Astrocyte (in vitro differentiated cells and primary cell): ENCODE measurements around the gene CHKA. TPM values are rescaled to one million over a fixed set of nuclear protein-coding genes. Genes with fewer than 3 reads are reported as not detected.

Experiments
- DNase-seq: peaks from one replicate; pipeline ENCODE4 v3.0.0-alpha.2; 2010; ENCODE audit warnings: low read depth
- FAIRE-seq: peaks from 2 replicates; lab custom pipeline; 2011; peaks lifted over from hg19 to GRCh38; lab: Jason Lieb, UNC
- H2AFZ ChIP-seq: 2 replicates; pipeline ENCODE4 v1.6.0; 2012; ENCODE audit warnings: low read depth, low read length, inconsistent platforms
- H3K27ac ChIP-seq: 2 replicates; pipeline ENCODE4 v1.5.1; 2011; ENCODE audit warnings: low read depth, low read length, inconsistent platforms
- H3K27me3 ChIP-seq: 2 replicates; pipeline ENCODE4 v1.6.0; 2011; ENCODE audit warnings: low read length, inconsistent platforms; ENCODE audit not compliant: insufficient read depth
- H3K36me3 ChIP-seq: 2 replicates; pipeline ENCODE4 v1.5.1; 2011; ENCODE audit warnings: low read length, inconsistent platforms; ENCODE audit not compliant: insufficient read depth
- H3K4me1 ChIP-seq: 2 replicates; pipeline ENCODE4 v1.5.1; 2011; ENCODE audit warnings: low read length, inconsistent platforms; ENCODE audit not compliant: insufficient read depth
- H3K4me2 ChIP-seq: 2 replicates; pipeline ENCODE4 v1.6.0; 2012; ENCODE audit warnings: low read length, inconsistent platforms
- H3K4me3 ChIP-seq: 2 replicates; pipeline ENCODE4 v1.5.1; 2011; ENCODE audit warnings: low read depth, mild to moderate bottlenecking, low read length, inconsistent platforms; ENCODE audit not compliant: insufficient read depth
- H3K79me2 ChIP-seq: 2 replicates; pipeline ENCODE4 v1.6.0; 2012; ENCODE audit warnings: mild to moderate bottlenecking, low read length, inconsistent platforms; ENCODE audit not compliant: insufficient read depth
- H3K9ac ChIP-seq: 2 replicates; pipeline ENCODE4 v1.6.0; 2012; ENCODE audit warnings: mild to moderate bottlenecking, low read length, inconsistent platforms
- H3K9me3 ChIP-seq: 2 replicates; pipeline ENCODE4 v1.5.1; 2012; ENCODE audit warnings: low read depth, mild to moderate bottlenecking, low read length, inconsistent platforms; ENCODE audit not compliant: insufficient read depth
- H4K20me1 ChIP-seq: 2 replicates; pipeline ENCODE4 v1.6.0; 2012; ENCODE audit warnings: low read length, inconsistent platforms; ENCODE audit not compliant: insufficient read depth
- H3K27ac Mint-ChIP-seq: one replicate; pipeline ENCODE4 v1.8.0; 2021; ENCODE audit warnings: mild to moderate bottlenecking, mixed read lengths; ENCODE audit not compliant: unreplicated experiment
- H3K27me3 Mint-ChIP-seq: one replicate; pipeline ENCODE4 v1.8.0; 2021; ENCODE audit warnings: low read depth, mixed read lengths; ENCODE audit not compliant: unreplicated experiment
- H3K36me3 Mint-ChIP-seq: one replicate; pipeline ENCODE4 v1.8.0; 2021; ENCODE audit warnings: low read depth, mixed read lengths; ENCODE audit not compliant: unreplicated experiment
- H3K4me1 Mint-ChIP-seq: one replicate; pipeline ENCODE4 v1.8.0; 2021; ENCODE audit warnings: low read depth, mixed read lengths; ENCODE audit not compliant: unreplicated experiment
- H3K4me3 Mint-ChIP-seq: one replicate; pipeline ENCODE4 v1.8.0; 2021; ENCODE audit warnings: mild to moderate bottlenecking, moderate library complexity, mixed read lengths; ENCODE audit not compliant: unreplicated experiment
- H3K9me3 Mint-ChIP-seq: one replicate; pipeline ENCODE4 v1.8.0; 2021; ENCODE audit warnings: mild to moderate bottlenecking, mixed read lengths; ENCODE audit not compliant: unreplicated experiment
- CTCF ChIP-seq: IDR thresholded peaks from 2 replicates; pipeline ENCODE4 v1.5.1; 2011; ENCODE audit warnings: low read depth, mild to moderate bottlenecking, inconsistent platforms, low read length, moderate library complexity; ENCODE audit not compliant: insufficient read depth
- EZH2 ChIP-seq: IDR thresholded peaks from 2 replicates; pipeline ENCODE4 v1.6.1; 2012; ENCODE audit warnings: mild to moderate bottlenecking, low read length, inconsistent platforms; ENCODE audit not compliant: insufficient read depth
- total RNA-seq: library from RNA; stranded (reverse); gene quantifications from 2 replicates; pipeline ENCODE4 v1.2.1, GENCODE V29; 2021

CHKA gene
- total RNA-seq, 1 donor from 2014 or later = 37.7 TPM

- FAIRE-seq = no peak
- TF ChIP-seq EZH2 (no peak), CTCF (no peak)
- peaks cover 6% of the 10 kb centered on the region for H3K4me1 ChIP-seq
- no peak overlapping the region for H3K4me2 ChIP-seq
- no peak overlapping the region for H2AFZ ChIP-seq
- Mint-ChIP-seq H3K4me1 (no peaks in the 10 kb centered on the region), H3K27ac (no peak overlapping the region), H3K27me3 (peaks cover 3% of the 10 kb centered on the region), H3K4me3 (no peak overlapping the region), H3K36me3 (no peaks in the 10 kb centered on the region), H3K9me3 (no peaks in the 10 kb centered on the region)
- no peak overlapping the region for H3K4me3 ChIP-seq
- no peak overlapping the region for H3K27ac ChIP-seq
- no peak for DNase-seq
- H3K9ac ChIP-seq = no peak overlapping the region
- H4K20me1 ChIP-seq = no peaks in the 10 kb centered on the region
- no peaks in the 10 kb centered on the region for H3K36me3 ChIP-seq
- no peaks in the 10 kb centered on the region for H3K27me3 ChIP-seq
- H3K9me3 ChIP-seq = no peaks in the 10 kb centered on the region
- no peaks in the 10 kb centered on the region for H3K79me2 ChIP-seq
Observed at GRCh38 chr11:68142441-68143309, 21.5 kb upstream of the CHKA start.

- Histone ChIP-seq H3K79me2 (no peaks in the 10 kb centered on the region), H3K4me3 (no peak overlapping the region), H3K4me2 (no peak overlapping the region), H3K27me3 (no peaks in the 10 kb centered on the region), H3K9ac (no peak overlapping the region), H3K36me3 (no peaks in the 10 kb centered on the region), H3K4me1 (peaks cover 4% of the 10 kb centered on the region), H4K20me1 (no peaks in the 10 kb centered on the region), H3K27ac (no peak overlapping the region), H3K9me3 (no peaks in the 10 kb centered on the region), H2AFZ (no peak overlapping the region)
- Mint-ChIP-seq H3K4me3 (no peak overlapping the region), H3K27me3 (peaks cover 3% of the 10 kb centered on the region), H3K9me3 (no peaks in the 10 kb centered on the region), H3K36me3 (no peaks in the 10 kb centered on the region), H3K4me1 (no peaks in the 10 kb centered on the region), H3K27ac (no peak overlapping the region)
- FAIRE-seq = no peak
- no peak for TF ChIP-seq EZH2
- no peak for TF ChIP-seq CTCF
- no peak for DNase-seq
Observed at GRCh38 chr11:68142028-68142412, 20.8 kb upstream of the CHKA start.
